GM23248 (cell line): ENCODE data around the gene NPHP4.

Source experiments
- EZH2 ChIP-seq: fragments of 200-600 bp; sonication (generic); IDR thresholded peaks from 2 replicates; pipeline ENCODE4 v1.6.1; 2018; ENCODE audit warnings: antibody characterized with exemption, mild to moderate bottlenecking; ENCODE audit not compliant: insufficient read depth, poor library complexity, severe bottlenecking
- EZH2phosphoT487 ChIP-seq: fragments of 200-600 bp; sonication (generic); IDR thresholded peaks from 2 replicates; pipeline ENCODE4 v1.6.1; 2018; ENCODE audit warnings: antibody characterized with exemption, moderate library complexity, mild to moderate bottlenecking, low read depth; ENCODE audit not compliant: insufficient read depth

- TF ChIP-seq EZH2phosphoT487, result no peak
- TF ChIP-seq EZH2, result no peak
These were observed 83.5 kb downstream of the NPHP4 start for GRCh38 chr1:5908461-5909375.
